HEK293 (cell line): ENCODE data around the gene SMIM17.

Source experiments
- CTCF ChIP-seq: fragments of 450-650 bp; formaldehyde crosslinking; IDR thresholded peaks from 2 replicates; pipeline ENCODE4 v1.5.1; 2016; ENCODE audit warnings: missing biosample characterization, missing genetic modification characterization
- ZFP3 ChIP-seq: fragments of 450-650 bp; formaldehyde crosslinking; IDR thresholded peaks from 2 replicates; pipeline ENCODE4 v1.5.1; 2016; ENCODE audit warnings: low read depth, missing biosample characterization, missing genetic modification characterization
- ZNF138 ChIP-seq: fragments of 450-650 bp; formaldehyde crosslinking; IDR thresholded peaks from 2 replicates; pipeline ENCODE4 v1.5.1; 2016; ENCODE audit warnings: missing biosample characterization, missing genetic modification characterization, borderline replicate concordance
- ZNF292 ChIP-seq: fragments of 450-650 bp; formaldehyde crosslinking; IDR thresholded peaks from 2 replicates; pipeline ENCODE4 v1.5.1; 2016; ENCODE audit warnings: low read depth, missing biosample characterization, missing genetic modification characterization, borderline replicate concordance

- no peak for TF ChIP-seq CTCF
- TF ChIP-seq ZNF138 (tag by site-specific recombination): no peak
- TF ChIP-seq ZNF292 (tag by site-specific recombination): no peak
- no peak for TF ChIP-seq ZFP3 (tag by site-specific recombination)
These were observed 28.1 kb downstream of the SMIM17 start for GRCh38 chr19:56670961-56671612.
